Body of pancreas (tissue), 4 donors: Measurements from ENCODE around the gene ATF6. TPM values are rescaled to one million over a fixed set of nuclear protein-coding genes. Genes with fewer than 3 reads are reported as not detected.

Source experiments
- ATAC-seq: fragments of 150-250 bp; one replicate; pipeline ENCODE4 v1.9.1; 2016
- DNase-seq, 4 donors: peaks; one replicate each; pipeline ENCODE4 v3.0.0-alpha.2; 2019
- H3K27ac ChIP-seq, 4 donors: fragments of 200-600 bp; sonication (generic); 1 replicate in 3 of 4; 2 replicates in 1 of 4; pipeline versions ENCODE4 v1.5.1 to v1.6.1; 2016 to 2019; ENCODE audit warnings: mild to moderate bottlenecking in 1 of 4, mixed read lengths in 1 of 4, moderate library complexity in 1 of 4
- H3K27me3 ChIP-seq, 2 donors: fragments of 200-600 bp; sonication (generic); one replicate each; pipeline ENCODE4 v1.6.0; 2016; ENCODE audit warnings: mild to moderate bottlenecking in 1 of 2
- H3K36me3 ChIP-seq, 2 donors: fragments of 200-600 bp; sonication (generic); replicated peaks in 1 of 2; 2 replicates each; pipeline ENCODE4 v1.5.1; 2016; ENCODE audit warnings: low read depth in 2 of 2; ENCODE audit not compliant: insufficient read depth in 1 of 2
- H3K4me1 ChIP-seq: fragments of 200-600 bp; sonication (generic); one replicate; pipeline ENCODE4 v1.6.0; 2016
- H3K4me3 ChIP-seq, 2 donors: fragments of 200-600 bp; sonication (generic); 1 replicate in 1 of 2; 2 replicates in 1 of 2; pipeline ENCODE4 v1.5.1; 2016 to 2019
- H3K9me3 ChIP-seq, 3 donors: fragments of 200-600 bp; sonication (generic); 1 replicate in 2 of 3; 2 replicates in 1 of 3; pipeline ENCODE4 v1.5.1; 2016
- POLR2A ChIP-seq, 3 donors: fragments of 450-650 bp; IDR thresholded peaks; one replicate each; pipeline ENCODE4 v1.6.1; 2016; ENCODE audit warnings: antibody characterized with exemption in 3 of 3, mild to moderate bottlenecking in 2 of 3
- WGBS, 2 donors: methylation state at CpG; one replicate each; pipeline ENCODE4 v1.1.5; 2017; 5-methylcytosine and 5-hydroxymethylcytosine counted together
- intact Hi-C: fragments of 100-400 bp; cut with DNase I; formaldehyde crosslinking; loops from one replicate; pipeline ENCODE4 v1.15.1; 2023
- total RNA-seq, 2 donors: library from RNA; depleted of rRNA; stranded (reverse); fragments of >200 nt; gene quantifications; one replicate each; pipeline ENCODE4 v1.1.0, GENCODE V29; 2016
- TF ChIP-seq, protein P1 (sequence below), 7 experiments: fragments of 450-650 bp in 4 of 7; fragments of 200-600 bp in 3 of 7; sonication (generic) in 3 of 7; IDR thresholded peaks; one replicate each; pipeline ENCODE4 v1.5.1; 2016 to 2019; ENCODE audit warnings: antibody characterized with exemption in 7 of 7

Gene ATF6
- total RNA-seq, 2 donors from 2014 or later, result 12.5 to 16.3 TPM

DNA sequence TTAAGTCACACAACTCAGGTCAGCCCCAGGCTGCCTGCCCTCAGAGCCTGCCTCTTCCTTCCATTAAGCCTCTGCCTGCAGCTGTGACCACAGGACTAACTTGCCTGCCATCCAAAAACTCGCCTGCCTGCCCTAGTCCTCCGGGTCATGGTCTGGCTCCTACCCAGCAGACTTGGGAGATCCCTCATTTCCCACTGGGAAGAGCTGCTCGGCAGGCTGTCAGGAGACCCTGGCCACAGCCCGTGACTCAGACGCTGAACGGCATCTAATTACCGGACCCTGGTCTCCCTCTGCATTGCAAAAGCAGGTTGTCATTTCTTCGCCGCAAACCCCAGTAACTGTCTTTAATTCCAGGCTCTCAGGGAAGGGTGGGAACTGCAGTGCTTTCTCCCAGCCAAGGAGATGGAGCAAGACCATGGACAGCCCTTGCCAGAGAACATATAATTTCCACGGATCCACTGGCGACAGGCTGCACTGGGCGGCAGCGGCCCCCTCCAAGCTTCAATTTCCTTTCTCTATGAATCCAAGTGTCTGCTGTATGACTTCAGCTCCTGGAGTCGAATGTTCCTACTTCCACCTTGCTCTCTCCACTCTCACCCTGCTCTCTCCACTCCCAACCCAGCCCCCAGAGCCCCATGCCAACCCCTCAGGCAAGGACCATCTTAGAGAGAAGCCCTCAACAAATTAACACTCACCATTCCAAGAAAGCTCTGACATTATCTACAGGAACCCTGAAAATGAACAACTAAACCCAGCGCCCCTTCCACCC is 237.1 kb downstream of the ATF6 start:
- Histone ChIP-seq H3K4me1 (no peaks in the 10 kb centered on the region), H3K36me3 (no peaks in the 10 kb centered on the region), H3K9me3 (no peaks in the 10 kb centered on the region), H3K27me3 (no peaks in the 10 kb centered on the region), H3K27ac (peak overlapping the region in 1 of 4 donors; percentile 64), H3K4me3 (no peak overlapping the region)
- intact Hi-C loops, result no loop called here
- WGBS, 2 donors, result 66 to 80% methylated on average over 13 to 15 of the region's 15 CpGs
- ATAC-seq (peak; percentile 9), DNase-seq (peak in 1 of 4 donors; percentile 46)
- TF ChIP-seq, protein P1, sequence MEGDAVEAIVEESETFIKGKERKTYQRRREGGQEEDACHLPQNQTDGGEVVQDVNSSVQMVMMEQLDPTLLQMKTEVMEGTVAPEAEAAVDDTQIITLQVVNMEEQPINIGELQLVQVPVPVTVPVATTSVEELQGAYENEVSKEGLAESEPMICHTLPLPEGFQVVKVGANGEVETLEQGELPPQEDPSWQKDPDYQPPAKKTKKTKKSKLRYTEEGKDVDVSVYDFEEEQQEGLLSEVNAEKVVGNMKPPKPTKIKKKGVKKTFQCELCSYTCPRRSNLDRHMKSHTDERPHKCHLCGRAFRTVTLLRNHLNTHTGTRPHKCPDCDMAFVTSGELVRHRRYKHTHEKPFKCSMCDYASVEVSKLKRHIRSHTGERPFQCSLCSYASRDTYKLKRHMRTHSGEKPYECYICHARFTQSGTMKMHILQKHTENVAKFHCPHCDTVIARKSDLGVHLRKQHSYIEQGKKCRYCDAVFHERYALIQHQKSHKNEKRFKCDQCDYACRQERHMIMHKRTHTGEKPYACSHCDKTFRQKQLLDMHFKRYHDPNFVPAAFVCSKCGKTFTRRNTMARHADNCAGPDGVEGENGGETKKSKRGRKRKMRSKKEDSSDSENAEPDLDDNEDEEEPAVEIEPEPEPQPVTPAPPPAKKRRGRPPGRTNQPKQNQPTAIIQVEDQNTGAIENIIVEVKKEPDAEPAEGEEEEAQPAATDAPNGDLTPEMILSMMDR (IDR thresholded peaks at IDR 0.05), result no peak
- TF ChIP-seq POLR2A (IDR thresholded peaks at IDR 0.05), result peak in 1 of 3 donors; percentile 28

DNA sequence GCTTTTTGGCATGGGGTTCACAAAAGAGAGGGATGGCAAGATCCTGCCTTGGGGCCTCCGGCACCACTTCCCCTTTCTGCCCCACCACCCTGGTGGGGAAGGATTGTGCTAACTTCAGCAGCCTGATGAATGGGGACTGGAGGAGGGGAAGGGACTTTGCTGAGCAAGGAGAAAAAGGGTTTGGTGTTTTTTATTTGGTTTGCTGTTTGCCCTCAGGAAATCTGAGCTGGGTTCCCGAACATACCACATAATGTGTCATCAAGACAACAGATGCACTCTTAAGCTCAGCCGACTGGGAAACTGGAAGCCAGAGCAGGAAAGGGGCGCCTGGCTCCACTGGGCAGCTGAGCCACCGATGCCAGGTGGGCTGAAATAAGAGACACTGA is 237.7 kb downstream of the ATF6 start:
- 61 to 64% methylated on average over 5 of the region's 5 CpGs for WGBS, 2 donors

DNA sequence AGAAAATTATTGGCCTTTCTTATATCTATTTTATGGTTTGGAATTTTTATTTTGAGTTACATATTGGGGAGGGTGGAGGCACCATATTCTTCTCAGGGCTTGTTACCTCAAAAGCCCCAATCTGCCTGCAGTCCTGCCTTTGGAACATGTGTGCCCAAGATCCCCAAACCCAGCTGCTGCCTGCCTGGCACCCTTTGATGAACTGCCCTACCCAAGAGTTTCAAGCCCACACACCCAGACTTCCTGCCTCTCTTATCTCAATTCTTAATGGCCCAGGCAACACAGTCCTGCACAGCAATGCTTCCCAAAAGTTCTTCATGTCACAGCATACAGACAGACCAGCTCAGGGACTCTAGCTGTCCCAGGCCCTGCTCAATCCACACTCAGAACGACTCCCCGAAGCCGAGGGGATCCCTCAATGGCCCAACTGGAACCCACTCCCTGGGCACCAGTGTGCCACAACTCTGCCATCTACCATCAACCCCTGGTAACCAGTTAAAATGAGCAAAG is 238.4 kb downstream of the ATF6 start:
- 64 to 72% methylated on average over 3 of the region's 3 CpGs for WGBS, 2 donors
- no peak for ATAC-seq
- H3K36me3 ChIP-seq, result no peaks in the 10 kb centered on the region
- no peaks in the 10 kb centered on the region for H3K9me3 ChIP-seq
- DNase-seq, result no peak
- H3K4me1 ChIP-seq, result peaks cover 3% of the 10 kb centered on the region
- H3K27me3 ChIP-seq, result no peaks in the 10 kb centered on the region
- no peak for TF ChIP-seq POLR2A (IDR thresholded peaks at IDR 0.05)
- TF ChIP-seq, protein P1 (IDR thresholded peaks at IDR 0.05), result no peak
- intact Hi-C loops, result no loop called here
- H3K27ac ChIP-seq, result peak overlapping the region in 1 of 4 donors; percentile 65
- no peak overlapping the region for H3K4me3 ChIP-seq

More for the DNA sequence above, 237.7 kb downstream of the ATF6 start:
- TF ChIP-seq, protein P1 (IDR thresholded peaks at IDR 0.05), result no peak
- peak in 1 of 3 donors; percentile 17 for TF ChIP-seq POLR2A (IDR thresholded peaks at IDR 0.05)
- peak in 1 of 4 donors; percentile 60 for DNase-seq
- H3K9me3 ChIP-seq, result no peaks in the 10 kb centered on the region
- intact Hi-C loops, result no loop called here
- no peaks in the 10 kb centered on the region for H3K27me3 ChIP-seq
- no peaks in the 10 kb centered on the region for H3K4me1 ChIP-seq
- peak overlapping the region in 1 of 4 donors; percentile 65 for H3K27ac ChIP-seq
- no peak overlapping the region for H3K4me3 ChIP-seq
- no peaks in the 10 kb centered on the region for H3K36me3 ChIP-seq
- ATAC-seq, result no peak

DNA sequence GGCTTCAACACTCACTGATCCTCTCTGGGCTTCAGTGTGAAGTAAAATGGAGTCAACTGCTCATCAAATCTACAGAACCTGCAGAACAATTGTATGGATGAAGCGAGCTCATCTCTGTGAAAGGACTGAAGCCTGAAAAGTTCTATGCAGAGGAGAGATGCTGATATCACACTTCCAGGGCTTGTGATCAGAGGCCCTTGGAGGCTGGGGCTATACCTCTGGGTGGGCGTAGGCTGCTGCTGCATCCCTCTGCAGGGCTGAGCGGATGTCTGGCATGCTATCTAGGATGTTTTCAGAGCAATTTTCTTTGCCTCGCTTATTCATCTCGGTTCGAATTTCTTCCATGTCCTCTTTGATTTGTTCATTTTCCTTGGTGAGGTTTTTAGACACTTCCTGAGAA is 240.0 kb downstream of the ATF6 start:
- Histone ChIP-seq H3K27me3 (no peaks in the 10 kb centered on the region), H3K4me1 (peaks cover 17% of the 10 kb centered on the region), H3K9me3 (no peaks in the 10 kb centered on the region), H3K4me3 (no peak overlapping the region), H3K36me3 (no peaks in the 10 kb centered on the region), H3K27ac (no peak overlapping the region)
- DNase-seq (no peak), ATAC-seq (no peak)
- TF ChIP-seq, protein P1 (IDR thresholded peaks at IDR 0.05), result no peak
- TF ChIP-seq POLR2A (IDR thresholded peaks at IDR 0.05), result no peak
- 84 to 89% methylated on average over 6 of the region's 6 CpGs for WGBS, 2 donors
- intact Hi-C loops, result no loop called here
